ENCODE data around the gene ABTB2. TPM values are rescaled to one million over a fixed set of nuclear protein-coding genes. Genes with fewer than 3 reads are reported as not detected.

ABTB2 gene
- total RNA-seq, 1 experiment from 2014 or later: 3.1 TPM

GRCh38 chr11:34317036-34317360 is 40.8 kb downstream of the ABTB2 start:
- DNase-seq (ENCODE audit: unreplicated experiment): no peak
- H3K9me3 Mint-ChIP-seq (ENCODE audit: unreplicated experiment): no peaks in the 10 kb centered on the region
- ChIA-PET POLR2A (no interaction called here), CTCF (no interaction called here)
- H3K4me3 Mint-ChIP-seq (ENCODE audit: unreplicated experiment): no peak overlapping the region
- H3K4me1 Mint-ChIP-seq (ENCODE audit: insufficient read depth, unreplicated experiment): peaks cover 7% of the 10 kb centered on the region
- H3K27ac Mint-ChIP-seq (ENCODE audit: low read depth, unreplicated experiment): no peak overlapping the region
- intact Hi-C loops (cut with micrococcal nuclease): no loop called here
- no peak for TF ChIP-seq CTCF (IDR thresholded peaks at IDR 0.05; ENCODE audit: unreplicated experiment)
- H3K36me3 Mint-ChIP-seq (ENCODE audit: insufficient read depth, unreplicated experiment): no peaks in the 10 kb centered on the region
- no peaks in the 10 kb centered on the region for H3K27me3 Mint-ChIP-seq (ENCODE audit: insufficient read depth, unreplicated experiment)
- BruUV-seq (replicated peaks): no TSS peak

GRCh38 chr11:34316347-34317035 is 41.3 kb downstream of the ABTB2 start:
- BruUV-seq (replicated peaks): no TSS peak
- intact Hi-C loops (cut with micrococcal nuclease): no loop called here
- no peaks in the 10 kb centered on the region for H3K27me3 Mint-ChIP-seq (ENCODE audit: insufficient read depth, unreplicated experiment)
- CTCF ChIA-PET: interaction anchor here (0.6 kb wide), 1 partner anchor 474 kb away, joined by 3 read pairs; no protein-coding TSS in a partner anchor
- no peak for DNase-seq (ENCODE audit: unreplicated experiment)
- no peaks in the 10 kb centered on the region for H3K9me3 Mint-ChIP-seq (ENCODE audit: unreplicated experiment)
- peaks cover 7% of the 10 kb centered on the region for H3K4me1 Mint-ChIP-seq (ENCODE audit: insufficient read depth, unreplicated experiment)
- POLR2A ChIA-PET: no interaction called here
- H3K27ac Mint-ChIP-seq (ENCODE audit: low read depth, unreplicated experiment): no peak overlapping the region
- no peak for TF ChIP-seq CTCF (IDR thresholded peaks at IDR 0.05; ENCODE audit: unreplicated experiment)
- H3K4me3 Mint-ChIP-seq (ENCODE audit: unreplicated experiment): no peak overlapping the region
- H3K36me3 Mint-ChIP-seq (ENCODE audit: insufficient read depth, unreplicated experiment): no peaks in the 10 kb centered on the region

- intact Hi-C loops (cut with micrococcal nuclease): no loop called here
- no peak for DNase-seq (ENCODE audit: unreplicated experiment)
- peaks cover 7% of the 10 kb centered on the region for H3K4me1 Mint-ChIP-seq (ENCODE audit: insufficient read depth, unreplicated experiment)
- H3K27me3 Mint-ChIP-seq (ENCODE audit: insufficient read depth, unreplicated experiment): no peaks in the 10 kb centered on the region
- H3K9me3 Mint-ChIP-seq (ENCODE audit: unreplicated experiment): no peaks in the 10 kb centered on the region
- no peak for TF ChIP-seq CTCF (IDR thresholded peaks at IDR 0.05; ENCODE audit: unreplicated experiment)
- no peak overlapping the region for H3K27ac Mint-ChIP-seq (ENCODE audit: low read depth, unreplicated experiment)
- H3K36me3 Mint-ChIP-seq (ENCODE audit: insufficient read depth, unreplicated experiment): no peaks in the 10 kb centered on the region
- ChIA-PET POLR2A (no interaction called here), CTCF (interaction anchor here (0.6 kb wide), 1 partner anchor 848 kb away, joined by 3 read pairs; no protein-coding TSS in a partner anchor)
- no peak overlapping the region for H3K4me3 Mint-ChIP-seq (ENCODE audit: unreplicated experiment)
- BruUV-seq (replicated peaks): no TSS peak
Observed at GRCh38 chr11:34315394-34315793, 42.4 kb downstream of the ABTB2 start.

- BruUV-seq (replicated peaks): no TSS peak
- ChIA-PET CTCF (no interaction called here), POLR2A (no interaction called here)
- no peak for DNase-seq (ENCODE audit: unreplicated experiment)
- Mint-ChIP-seq H3K27ac (ENCODE audit: low read depth, unreplicated experiment) (no peak overlapping the region), H3K4me1 (ENCODE audit: insufficient read depth, unreplicated experiment) (peaks cover 7% of the 10 kb centered on the region), H3K36me3 (ENCODE audit: insufficient read depth, unreplicated experiment) (no peaks in the 10 kb centered on the region), H3K9me3 (ENCODE audit: unreplicated experiment) (no peaks in the 10 kb centered on the region), H3K4me3 (ENCODE audit: unreplicated experiment) (no peak overlapping the region), H3K27me3 (ENCODE audit: insufficient read depth, unreplicated experiment) (no peaks in the 10 kb centered on the region)
- TF ChIP-seq CTCF (IDR thresholded peaks at IDR 0.05; ENCODE audit: unreplicated experiment): no peak
- intact Hi-C loops (cut with micrococcal nuclease): no loop called here
Observed at GRCh38 chr11:34314936-34315335, 42.9 kb downstream of the ABTB2 start.

Measured in MCF 10A (cell line).